WTC11 (cell line): ENCODE results near the gene LRRC27. TPM values are rescaled to one million over a fixed set of nuclear protein-coding genes. Genes with fewer than 3 reads are reported as not detected.

Source experiments
- ETV6 ChIP-seq: sonication (generic); formaldehyde crosslinking; IDR thresholded peaks from 2 replicates; pipeline ENCODE4 v1.8.1; 2022; ENCODE audit warnings: mild to moderate bottlenecking, missing genetic modification reagents
- GABPB1 ChIP-seq: sonication (generic); formaldehyde crosslinking; IDR thresholded peaks from 2 replicates; pipeline ENCODE4 v1.8.1; 2023; ENCODE audit warnings: mild to moderate bottlenecking, missing genetic modification reagents
- MYBL2 ChIP-seq: sonication (generic); formaldehyde crosslinking; IDR thresholded peaks from 2 replicates; pipeline ENCODE4 v1.8.1; 2023; ENCODE audit warnings: mild to moderate bottlenecking, moderate library complexity, missing genetic modification reagents
- NFATC4 ChIP-seq: fragments of 250-450 bp; sonication (Bioruptor Pico); IDR thresholded peaks from 2 replicates; pipeline ENCODE4 v1.9.0; 2021; ENCODE audit warnings: mild to moderate bottlenecking
- SOX15 ChIP-seq: fragments of 250-450 bp; sonication (Bioruptor Pico); IDR thresholded peaks from 2 replicates; pipeline ENCODE4 v1.9.0; 2021; ENCODE audit warnings: mild to moderate bottlenecking
- TEAD1 ChIP-seq: sonication (generic); formaldehyde crosslinking; IDR thresholded peaks from 2 replicates; pipeline ENCODE4 v1.8.0; 2022; ENCODE audit warnings: mild to moderate bottlenecking, missing genetic modification reagents
- ZNF219 ChIP-seq: sonication (generic); formaldehyde crosslinking; IDR thresholded peaks from 2 replicates; pipeline ENCODE4 v1.8.0; 2023; ENCODE audit warnings: missing genetic modification reagents, mild to moderate bottlenecking, borderline replicate concordance
- ZNF396 ChIP-seq: fragments of 250-450 bp; sonication (Bioruptor Pico); IDR thresholded peaks from 2 replicates; pipeline ENCODE4 v1.8.0; 2021; ENCODE audit warnings: mild to moderate bottlenecking, moderate library complexity, borderline replicate concordance
- ZNF416 ChIP-seq: fragments of 250-450 bp; sonication (Bioruptor Pico); IDR thresholded peaks from 2 replicates; pipeline ENCODE4 v1.9.0; 2021; ENCODE audit warnings: mild to moderate bottlenecking, inconsistent platforms
- ZNF671 ChIP-seq: fragments of 250-450 bp; sonication (Bioruptor Pico); IDR thresholded peaks from 2 replicates; pipeline ENCODE4 v1.8.0; 2021; ENCODE audit warnings: mild to moderate bottlenecking
- total RNA-seq: library from RNA; stranded (reverse); gene quantifications from 3 replicates; pipeline ENCODE4 v1.2.3, GENCODE V29; 2021
- TF ChIP-seq, protein P1 (sequence below): sonication (generic); formaldehyde crosslinking; IDR thresholded peaks from 2 replicates; pipeline ENCODE4 v1.8.0; 2022; ENCODE audit warnings: mild to moderate bottlenecking, missing genetic modification reagents
- TF ChIP-seq, protein P2 (sequence below): fragments of 250-450 bp; sonication (Bioruptor Pico); IDR thresholded peaks from 2 replicates; pipeline ENCODE4 v1.9.0; 2021; ENCODE audit warnings: moderate library complexity, mild to moderate bottlenecking, inconsistent platforms, borderline replicate concordance
- TF ChIP-seq, protein P3 (sequence below): sonication (generic); formaldehyde crosslinking; IDR thresholded peaks from 2 replicates; pipeline ENCODE4 v1.8.0; 2022; ENCODE audit warnings: mild to moderate bottlenecking, missing genetic modification reagents
- TF ChIP-seq, protein P4 (sequence below): fragments of 250-450 bp; sonication (Bioruptor Pico); conservative IDR thresholded peaks from 2 replicates; pipeline ENCODE4 v1.9.0; 2021; ENCODE audit warnings: mild to moderate bottlenecking
- TF ChIP-seq, protein P5 (sequence below): fragments of 250-450 bp; sonication (Bioruptor Pico); IDR thresholded peaks from 2 replicates; pipeline ENCODE4 v2.1.2; 2022; ENCODE audit warnings: mild to moderate bottlenecking, moderate library complexity
- TF ChIP-seq, protein P6 (sequence below): sonication (generic); formaldehyde crosslinking; IDR thresholded peaks from 2 replicates; pipeline ENCODE4 v1.8.0; 2023; ENCODE audit warnings: mild to moderate bottlenecking, missing genetic modification reagents
- TF ChIP-seq, protein P7 (sequence below): fragments of 250-450 bp; sonication (Bioruptor Pico); IDR thresholded peaks from 2 replicates; pipeline ENCODE4 v1.9.0; 2021; ENCODE audit warnings: mild to moderate bottlenecking, borderline replicate concordance
- TF ChIP-seq, protein P8 (sequence below): sonication (generic); formaldehyde crosslinking; IDR thresholded peaks from 2 replicates; pipeline ENCODE4 v1.8.1; 2023; ENCODE audit warnings: mild to moderate bottlenecking, moderate library complexity, missing genetic modification reagents
- TF ChIP-seq, protein P9 (sequence below): fragments of 250-450 bp; sonication (Bioruptor Pico); IDR thresholded peaks from 2 replicates; pipeline ENCODE4 v1.9.0; 2021; ENCODE audit warnings: mild to moderate bottlenecking

LRRC27 gene
- total RNA-seq, 1 experiment from 2014 or later, result 4.4 TPM

DNA sequence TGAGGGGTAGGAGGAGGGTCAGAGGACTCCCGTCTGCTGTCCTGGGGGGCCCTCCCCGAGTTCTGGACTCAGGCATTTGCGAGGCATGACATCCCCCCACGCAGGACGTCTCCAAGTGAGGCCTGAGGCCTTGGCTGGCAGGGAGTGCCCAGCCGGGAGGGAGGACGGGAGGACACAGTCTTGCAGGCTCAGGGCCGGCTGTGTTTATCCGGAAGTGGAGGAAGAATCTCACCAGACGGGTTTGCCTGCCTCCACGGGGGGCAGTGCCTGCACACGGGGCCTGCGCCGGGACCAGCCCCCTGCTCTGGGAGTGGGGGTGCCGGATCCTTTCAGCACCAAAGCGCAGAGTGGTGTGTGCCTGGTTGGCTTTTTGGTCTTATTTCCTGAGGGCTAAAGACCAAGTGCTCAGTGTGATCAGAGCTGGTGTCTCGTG, 75.9 kb downstream of the LRRC27 start (continued):
- TF ChIP-seq, protein P1, sequence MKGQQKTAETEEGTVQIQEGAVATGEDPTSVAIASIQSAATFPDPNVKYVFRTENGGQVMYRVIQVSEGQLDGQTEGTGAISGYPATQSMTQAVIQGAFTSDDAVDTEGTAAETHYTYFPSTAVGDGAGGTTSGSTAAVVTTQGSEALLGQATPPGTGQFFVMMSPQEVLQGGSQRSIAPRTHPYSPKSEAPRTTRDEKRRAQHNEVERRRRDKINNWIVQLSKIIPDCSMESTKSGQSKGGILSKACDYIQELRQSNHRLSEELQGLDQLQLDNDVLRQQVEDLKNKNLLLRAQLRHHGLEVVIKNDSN, result no peak
- TF ChIP-seq, protein P2, sequence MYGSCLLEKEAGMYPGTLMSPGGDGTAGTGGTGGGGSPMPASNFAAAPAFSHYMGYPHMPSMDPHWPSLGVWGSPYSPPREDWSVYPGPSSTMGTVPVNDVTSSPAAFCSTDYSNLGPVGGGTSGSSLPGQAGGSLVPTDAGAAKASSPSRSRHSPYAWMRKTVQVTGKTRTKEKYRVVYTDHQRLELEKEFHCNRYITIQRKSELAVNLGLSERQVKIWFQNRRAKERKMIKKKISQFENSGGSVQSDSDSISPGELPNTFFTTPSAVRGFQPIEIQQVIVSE (CRISPR knock-in tag), result no peak
- TF ChIP-seq, protein P3, sequence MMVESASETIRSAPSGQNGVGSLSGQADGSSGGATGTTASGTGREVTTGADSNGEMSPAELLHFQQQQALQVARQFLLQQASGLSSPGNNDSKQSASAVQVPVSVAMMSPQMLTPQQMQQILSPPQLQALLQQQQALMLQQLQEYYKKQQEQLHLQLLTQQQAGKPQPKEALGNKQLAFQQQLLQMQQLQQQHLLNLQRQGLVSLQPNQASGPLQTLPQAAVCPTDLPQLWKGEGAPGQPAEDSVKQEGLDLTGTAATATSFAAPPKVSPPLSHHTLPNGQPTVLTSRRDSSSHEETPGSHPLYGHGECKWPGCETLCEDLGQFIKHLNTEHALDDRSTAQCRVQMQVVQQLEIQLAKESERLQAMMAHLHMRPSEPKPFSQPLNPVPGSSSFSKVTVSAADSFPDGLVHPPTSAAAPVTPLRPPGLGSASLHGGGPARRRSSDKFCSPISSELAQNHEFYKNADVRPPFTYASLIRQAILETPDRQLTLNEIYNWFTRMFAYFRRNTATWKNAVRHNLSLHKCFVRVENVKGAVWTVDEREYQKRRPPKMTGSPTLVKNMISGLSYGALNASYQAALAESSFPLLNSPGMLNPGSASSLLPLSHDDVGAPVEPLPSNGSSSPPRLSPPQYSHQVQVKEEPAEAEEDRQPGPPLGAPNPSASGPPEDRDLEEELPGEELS, result peak; percentile 86
- no peak for TF ChIP-seq ZNF416
- TF ChIP-seq, protein P4, sequence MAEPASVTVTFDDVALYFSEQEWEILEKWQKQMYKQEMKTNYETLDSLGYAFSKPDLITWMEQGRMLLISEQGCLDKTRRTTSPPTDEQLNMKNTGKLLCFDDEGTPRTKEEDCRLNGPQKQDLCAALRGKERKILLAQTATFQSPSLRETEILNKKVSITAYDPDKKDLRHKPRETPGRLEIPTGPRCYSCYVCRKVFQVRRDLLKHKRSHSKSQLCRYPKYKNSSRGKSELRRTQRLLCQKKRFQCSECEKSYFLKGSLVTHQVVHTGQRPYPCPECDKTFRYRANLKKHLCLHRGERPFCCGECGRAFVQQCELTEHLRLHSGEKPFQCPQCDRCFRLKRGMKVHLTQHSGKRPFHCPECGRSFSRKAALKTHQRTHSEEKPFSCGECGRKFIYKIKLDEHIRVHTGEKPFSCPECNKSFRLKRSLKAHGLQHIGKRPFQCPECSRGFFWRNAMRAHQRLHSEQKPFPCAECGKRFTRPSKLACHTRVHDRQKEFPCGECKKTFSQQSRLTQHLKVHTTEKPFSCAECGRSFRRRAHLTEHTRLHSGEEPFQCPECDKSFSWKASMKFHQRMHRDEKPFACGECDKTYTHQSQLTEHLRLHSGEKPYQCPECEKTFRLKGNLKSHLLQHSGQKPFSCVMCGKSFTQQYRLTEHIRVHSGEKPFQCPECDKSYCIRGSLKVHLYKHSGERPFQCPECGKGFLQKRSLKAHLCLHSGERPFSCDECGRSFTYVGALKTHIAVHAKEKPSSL (CRISPR knock-in tag), result no peak
- TF ChIP-seq NFATC4 (CRISPR knock-in tag), result no peak
- peak; percentile 87; the same call in 1 of the 2 replicates for TF ChIP-seq TEAD1 (CRISPR knock-in tag)
- no peak for TF ChIP-seq ZNF671
- no peak for TF ChIP-seq GABPB1
- TF ChIP-seq, protein P5, sequence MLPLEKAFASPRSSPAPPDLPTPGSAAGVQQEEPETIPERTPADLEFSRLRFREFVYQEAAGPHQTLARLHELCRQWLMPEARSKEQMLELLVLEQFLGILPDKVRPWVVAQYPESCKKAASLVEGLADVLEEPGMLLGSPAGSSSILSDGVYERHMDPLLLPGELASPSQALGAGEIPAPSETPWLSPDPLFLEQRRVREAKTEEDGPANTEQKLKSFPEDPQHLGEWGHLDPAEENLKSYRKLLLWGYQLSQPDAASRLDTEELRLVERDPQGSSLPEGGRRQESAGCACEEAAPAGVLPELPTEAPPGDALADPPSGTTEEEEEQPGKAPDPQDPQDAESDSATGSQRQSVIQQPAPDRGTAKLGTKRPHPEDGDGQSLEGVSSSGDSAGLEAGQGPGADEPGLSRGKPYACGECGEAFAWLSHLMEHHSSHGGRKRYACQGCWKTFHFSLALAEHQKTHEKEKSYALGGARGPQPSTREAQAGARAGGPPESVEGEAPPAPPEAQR (CRISPR knock-in tag), result no peak
- TF ChIP-seq, protein P6, sequence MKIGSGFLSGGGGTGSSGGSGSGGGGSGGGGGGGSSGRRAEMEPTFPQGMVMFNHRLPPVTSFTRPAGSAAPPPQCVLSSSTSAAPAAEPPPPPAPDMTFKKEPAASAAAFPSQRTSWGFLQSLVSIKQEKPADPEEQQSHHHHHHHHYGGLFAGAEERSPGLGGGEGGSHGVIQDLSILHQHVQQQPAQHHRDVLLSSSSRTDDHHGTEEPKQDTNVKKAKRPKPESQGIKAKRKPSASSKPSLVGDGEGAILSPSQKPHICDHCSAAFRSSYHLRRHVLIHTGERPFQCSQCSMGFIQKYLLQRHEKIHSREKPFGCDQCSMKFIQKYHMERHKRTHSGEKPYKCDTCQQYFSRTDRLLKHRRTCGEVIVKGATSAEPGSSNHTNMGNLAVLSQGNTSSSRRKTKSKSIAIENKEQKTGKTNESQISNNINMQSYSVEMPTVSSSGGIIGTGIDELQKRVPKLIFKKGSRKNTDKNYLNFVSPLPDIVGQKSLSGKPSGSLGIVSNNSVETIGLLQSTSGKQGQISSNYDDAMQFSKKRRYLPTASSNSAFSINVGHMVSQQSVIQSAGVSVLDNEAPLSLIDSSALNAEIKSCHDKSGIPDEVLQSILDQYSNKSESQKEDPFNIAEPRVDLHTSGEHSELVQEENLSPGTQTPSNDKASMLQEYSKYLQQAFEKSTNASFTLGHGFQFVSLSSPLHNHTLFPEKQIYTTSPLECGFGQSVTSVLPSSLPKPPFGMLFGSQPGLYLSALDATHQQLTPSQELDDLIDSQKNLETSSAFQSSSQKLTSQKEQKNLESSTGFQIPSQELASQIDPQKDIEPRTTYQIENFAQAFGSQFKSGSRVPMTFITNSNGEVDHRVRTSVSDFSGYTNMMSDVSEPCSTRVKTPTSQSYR (CRISPR knock-in tag), result peak; percentile 83; the same call in 1 of the 2 replicates
- no peak for TF ChIP-seq SOX15 (CRISPR knock-in tag)
- TF ChIP-seq, protein P7, sequence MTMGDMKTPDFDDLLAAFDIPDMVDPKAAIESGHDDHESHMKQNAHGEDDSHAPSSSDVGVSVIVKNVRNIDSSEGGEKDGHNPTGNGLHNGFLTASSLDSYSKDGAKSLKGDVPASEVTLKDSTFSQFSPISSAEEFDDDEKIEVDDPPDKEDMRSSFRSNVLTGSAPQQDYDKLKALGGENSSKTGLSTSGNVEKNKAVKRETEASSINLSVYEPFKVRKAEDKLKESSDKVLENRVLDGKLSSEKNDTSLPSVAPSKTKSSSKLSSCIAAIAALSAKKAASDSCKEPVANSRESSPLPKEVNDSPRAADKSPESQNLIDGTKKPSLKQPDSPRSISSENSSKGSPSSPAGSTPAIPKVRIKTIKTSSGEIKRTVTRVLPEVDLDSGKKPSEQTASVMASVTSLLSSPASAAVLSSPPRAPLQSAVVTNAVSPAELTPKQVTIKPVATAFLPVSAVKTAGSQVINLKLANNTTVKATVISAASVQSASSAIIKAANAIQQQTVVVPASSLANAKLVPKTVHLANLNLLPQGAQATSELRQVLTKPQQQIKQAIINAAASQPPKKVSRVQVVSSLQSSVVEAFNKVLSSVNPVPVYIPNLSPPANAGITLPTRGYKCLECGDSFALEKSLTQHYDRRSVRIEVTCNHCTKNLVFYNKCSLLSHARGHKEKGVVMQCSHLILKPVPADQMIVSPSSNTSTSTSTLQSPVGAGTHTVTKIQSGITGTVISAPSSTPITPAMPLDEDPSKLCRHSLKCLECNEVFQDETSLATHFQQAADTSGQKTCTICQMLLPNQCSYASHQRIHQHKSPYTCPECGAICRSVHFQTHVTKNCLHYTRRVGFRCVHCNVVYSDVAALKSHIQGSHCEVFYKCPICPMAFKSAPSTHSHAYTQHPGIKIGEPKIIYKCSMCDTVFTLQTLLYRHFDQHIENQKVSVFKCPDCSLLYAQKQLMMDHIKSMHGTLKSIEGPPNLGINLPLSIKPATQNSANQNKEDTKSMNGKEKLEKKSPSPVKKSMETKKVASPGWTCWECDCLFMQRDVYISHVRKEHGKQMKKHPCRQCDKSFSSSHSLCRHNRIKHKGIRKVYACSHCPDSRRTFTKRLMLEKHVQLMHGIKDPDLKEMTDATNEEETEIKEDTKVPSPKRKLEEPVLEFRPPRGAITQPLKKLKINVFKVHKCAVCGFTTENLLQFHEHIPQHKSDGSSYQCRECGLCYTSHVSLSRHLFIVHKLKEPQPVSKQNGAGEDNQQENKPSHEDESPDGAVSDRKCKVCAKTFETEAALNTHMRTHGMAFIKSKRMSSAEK, result peak; percentile 9; the same call in 1 of the 2 replicates
- TF ChIP-seq MYBL2, result peak; percentile 53; the same call in 1 of the 2 replicates
- TF ChIP-seq ETV6 (CRISPR knock-in tag), result peak; percentile 91
- TF ChIP-seq ZNF396 (CRISPR knock-in tag), result no peak
- TF ChIP-seq ZNF219 (CRISPR knock-in tag), result no peak
- TF ChIP-seq, protein P8, sequence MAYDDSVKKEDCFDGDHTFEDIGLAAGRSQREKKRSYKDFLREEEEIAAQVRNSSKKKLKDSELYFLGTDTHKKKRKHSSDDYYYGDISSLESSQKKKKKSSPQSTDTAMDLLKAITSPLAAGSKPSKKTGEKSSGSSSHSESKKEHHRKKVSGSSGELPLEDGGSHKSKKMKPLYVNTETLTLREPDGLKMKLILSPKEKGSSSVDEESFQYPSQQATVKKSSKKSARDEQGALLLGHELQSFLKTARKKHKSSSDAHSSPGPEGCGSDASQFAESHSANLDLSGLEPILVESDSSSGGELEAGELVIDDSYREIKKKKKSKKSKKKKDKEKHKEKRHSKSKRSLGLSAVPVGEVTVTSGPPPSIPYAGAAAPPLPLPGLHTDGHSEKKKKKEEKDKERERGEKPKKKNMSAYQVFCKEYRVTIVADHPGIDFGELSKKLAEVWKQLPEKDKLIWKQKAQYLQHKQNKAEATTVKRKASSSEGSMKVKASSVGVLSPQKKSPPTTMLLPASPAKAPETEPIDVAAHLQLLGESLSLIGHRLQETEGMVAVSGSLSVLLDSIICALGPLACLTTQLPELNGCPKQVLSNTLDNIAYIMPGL (CRISPR knock-in tag), result peak; percentile 77; the same call in 1 of the 2 replicates
- TF ChIP-seq, protein P9, sequence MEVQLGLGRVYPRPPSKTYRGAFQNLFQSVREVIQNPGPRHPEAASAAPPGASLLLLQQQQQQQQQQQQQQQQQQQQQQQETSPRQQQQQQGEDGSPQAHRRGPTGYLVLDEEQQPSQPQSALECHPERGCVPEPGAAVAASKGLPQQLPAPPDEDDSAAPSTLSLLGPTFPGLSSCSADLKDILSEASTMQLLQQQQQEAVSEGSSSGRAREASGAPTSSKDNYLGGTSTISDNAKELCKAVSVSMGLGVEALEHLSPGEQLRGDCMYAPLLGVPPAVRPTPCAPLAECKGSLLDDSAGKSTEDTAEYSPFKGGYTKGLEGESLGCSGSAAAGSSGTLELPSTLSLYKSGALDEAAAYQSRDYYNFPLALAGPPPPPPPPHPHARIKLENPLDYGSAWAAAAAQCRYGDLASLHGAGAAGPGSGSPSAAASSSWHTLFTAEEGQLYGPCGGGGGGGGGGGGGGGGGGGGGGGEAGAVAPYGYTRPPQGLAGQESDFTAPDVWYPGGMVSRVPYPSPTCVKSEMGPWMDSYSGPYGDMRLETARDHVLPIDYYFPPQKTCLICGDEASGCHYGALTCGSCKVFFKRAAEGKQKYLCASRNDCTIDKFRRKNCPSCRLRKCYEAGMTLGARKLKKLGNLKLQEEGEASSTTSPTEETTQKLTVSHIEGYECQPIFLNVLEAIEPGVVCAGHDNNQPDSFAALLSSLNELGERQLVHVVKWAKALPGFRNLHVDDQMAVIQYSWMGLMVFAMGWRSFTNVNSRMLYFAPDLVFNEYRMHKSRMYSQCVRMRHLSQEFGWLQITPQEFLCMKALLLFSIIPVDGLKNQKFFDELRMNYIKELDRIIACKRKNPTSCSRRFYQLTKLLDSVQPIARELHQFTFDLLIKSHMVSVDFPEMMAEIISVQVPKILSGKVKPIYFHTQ (CRISPR knock-in tag), result no peak
